H4 (cell line): ENCODE data around the gene RAB2B. TPM values are rescaled to one million over a fixed set of nuclear protein-coding genes. Genes with fewer than 3 reads are reported as not detected.

ENCODE experiments used
- total RNA-seq: library from RNA; depleted of rRNA; stranded (reverse); fragments of >200 nt; shearing (Covaris generic); gene quantifications from 2 replicates; pipeline ENCODE4 v1.2.3, GENCODE V29; 2014; rRNA removed

RAB2B gene
- total RNA-seq, 1 experiment from 2014 or later: 17.5 TPM

Other genes starting within 250 kb of the RAB2B start
- gene HNRNPC, start 207.5 kb downstream of the RAB2B start, total RNA-seq: 1,295 and 1,559 TPM in 2 replicates
- not detected in 2 replicates for gene RPGRIP1, start 196.9 kb downstream of the RAB2B start, total RNA-seq
- 88.6 and 104 TPM in 2 replicates for gene SUPT16H, start 92.9 kb downstream of the RAB2B start, total RNA-seq
- gene CHD8, start 20.8 kb downstream of the RAB2B start, total RNA-seq: 19.5 and 26.5 TPM in 2 replicates
- gene TOX4, start 236 bp upstream of the RAB2B start, total RNA-seq: 12.7 and 14.3 TPM in 2 replicates
- 55.3 and 56.8 TPM in 2 replicates for gene METTL3, start 34.4 kb upstream of the RAB2B start, total RNA-seq
- gene SALL2, start 49.4 kb upstream of the RAB2B start, total RNA-seq: 0.06 and 0.75 TPM in 2 replicates
- not detected in 2 replicates for gene OR10G3, start 103.1 kb upstream of the RAB2B start, total RNA-seq
- gene OR10G2, start 158.0 kb upstream of the RAB2B start, total RNA-seq: not detected in 2 replicates
- not detected in 2 replicates for gene OR4E2, start 176.9 kb upstream of the RAB2B start, total RNA-seq
- not detected in 2 replicates for gene OR4E1, start 196.9 kb upstream of the RAB2B start, total RNA-seq